Measurements from ENCODE around the gene DNAJC4.

DNAJC4 gene

DNA sequence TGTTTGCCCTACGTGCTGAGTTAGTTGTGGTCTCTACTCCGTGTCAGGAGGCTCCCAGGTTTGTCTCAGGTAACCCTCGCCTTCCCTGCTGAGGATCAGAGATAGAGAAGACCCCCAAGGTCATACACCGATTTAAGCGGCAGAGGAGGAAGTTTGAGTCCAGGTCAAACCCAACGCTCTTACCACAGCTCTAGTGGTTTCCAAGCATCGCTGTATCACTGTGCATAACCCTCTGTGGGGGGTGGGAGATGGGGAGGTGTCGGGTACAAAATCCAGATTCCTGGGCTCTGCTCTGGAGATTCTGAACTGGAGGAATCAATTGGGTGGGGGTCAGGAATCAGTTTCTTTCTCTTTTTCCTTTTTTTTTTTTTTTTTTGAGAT is 627 bp downstream of the DNAJC4 start:
- DNase-seq, result no peak

DNA sequence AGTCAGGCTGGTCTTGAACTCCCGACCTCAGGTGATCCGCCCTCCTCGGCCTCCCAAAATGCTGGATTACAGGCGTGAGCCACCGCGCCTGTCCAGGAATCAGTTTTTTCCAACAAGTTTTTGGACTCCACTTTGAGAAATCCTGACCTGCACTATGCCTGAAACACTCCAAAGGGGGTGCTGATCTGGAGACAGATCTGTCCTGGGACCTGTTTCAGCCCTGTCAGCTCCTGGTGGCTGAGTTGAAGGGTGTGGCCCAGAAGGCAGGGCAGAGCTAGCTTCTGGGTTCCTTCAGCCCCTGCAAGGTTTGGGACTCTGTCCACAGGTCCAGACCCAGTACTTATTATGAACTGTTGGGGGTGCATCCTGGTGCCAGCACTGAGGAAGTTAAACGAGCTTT is 1.2 kb downstream of the DNAJC4 start:
- DNase-seq, result no peak

DNA sequence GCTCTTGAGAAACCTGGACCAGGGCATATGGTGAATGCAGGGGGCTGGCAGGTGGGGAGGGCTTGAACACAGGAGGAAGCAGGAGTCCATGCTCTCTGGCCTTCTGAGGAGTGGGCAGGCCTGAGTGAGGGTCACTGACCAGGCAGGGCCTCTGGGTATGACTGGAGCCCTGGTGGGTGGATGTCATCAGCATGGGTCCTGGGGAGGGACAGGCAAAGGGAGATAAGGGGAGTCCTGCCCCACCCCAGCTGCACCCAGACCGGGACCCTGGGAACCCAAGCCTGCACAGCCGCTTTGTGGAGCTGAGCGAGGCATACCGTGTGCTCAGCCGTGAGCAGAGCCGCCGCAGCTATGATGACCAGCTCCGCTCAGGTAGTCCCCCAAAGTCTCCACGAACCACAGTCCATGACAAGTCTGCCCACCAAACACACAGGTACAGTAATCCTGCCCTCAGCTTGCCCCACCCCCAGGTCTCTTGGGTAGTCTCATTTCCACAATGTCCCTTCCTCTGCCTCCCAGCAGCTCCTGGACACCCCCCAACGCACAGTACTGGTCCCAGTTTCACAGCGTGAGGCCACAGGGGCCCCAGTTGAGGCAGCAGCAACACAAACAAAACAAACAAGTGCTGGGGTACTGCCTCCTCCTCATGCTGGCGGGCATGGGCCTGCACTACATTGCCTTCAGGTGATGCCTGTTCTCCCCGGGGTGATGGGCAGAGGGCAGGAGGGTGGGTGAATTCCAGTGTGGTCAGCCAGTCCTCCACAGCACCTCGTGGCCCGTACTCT is 2.0 kb downstream of the DNAJC4 start:
- no peak for DNase-seq

GRCh38 chr11:64232967-64233315 is 2.6 kb downstream of the DNAJC4 start:
- DNase-seq, result no peak

GRCh38 chr11:64233913-64234586 is 3.7 kb downstream of the DNAJC4 start, which contains the start of gene VEGFB:
VEGFB (plus strand) TSS chr11:64234584; CDS start chr11:64234834, 250 bp downstream.
- peak; percentile 69 for DNase-seq

- DNase-seq, result no peak
These were observed 4.5 kb downstream of the DNAJC4 start for GRCh38 chr11:64234647-64235379.

- DNase-seq, result no peak
These were observed 5.3 kb downstream of the DNAJC4 start for GRCh38 chr11:64235437-64236161.

DNA sequence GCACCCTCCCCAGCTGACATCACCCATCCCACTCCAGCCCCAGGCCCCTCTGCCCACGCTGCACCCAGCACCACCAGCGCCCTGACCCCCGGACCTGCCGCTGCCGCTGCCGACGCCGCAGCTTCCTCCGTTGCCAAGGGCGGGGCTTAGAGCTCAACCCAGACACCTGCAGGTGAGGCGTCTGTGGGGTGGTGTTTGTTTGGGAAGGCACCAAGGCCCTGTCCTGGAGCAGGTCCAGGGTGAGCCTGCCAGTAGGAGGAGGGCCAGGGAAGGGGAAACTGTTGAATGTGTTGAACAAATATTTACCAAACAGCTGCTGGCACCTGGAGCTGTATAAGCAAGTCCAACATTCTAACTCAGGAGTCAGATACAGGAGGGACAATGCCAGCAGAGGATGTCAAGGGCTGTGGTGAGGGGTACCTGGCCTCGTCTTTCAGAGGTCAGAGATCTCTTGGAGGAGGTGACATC is 7.2 kb downstream of the DNAJC4 start:
- no peak for DNase-seq

DNA sequence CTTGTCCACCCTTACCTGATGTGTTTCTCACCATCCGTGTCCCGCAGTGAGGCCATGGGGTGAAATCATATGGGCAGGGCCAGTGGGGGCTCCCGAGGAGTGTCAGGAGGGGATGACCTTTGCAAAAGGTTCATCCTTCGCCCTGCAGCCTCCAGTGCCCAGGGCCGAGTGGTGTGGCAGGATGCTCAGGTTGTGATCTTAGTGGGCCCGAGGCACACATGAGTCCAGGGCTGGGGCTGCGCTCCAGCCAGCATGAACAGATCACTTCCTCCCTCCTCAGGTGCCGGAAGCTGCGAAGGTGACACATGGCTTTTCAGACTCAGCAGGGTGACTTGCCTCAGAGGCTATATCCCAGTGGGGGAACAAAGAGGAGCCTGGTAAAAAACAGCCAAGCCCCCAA is 7.7 kb downstream of the DNAJC4 start:
- DNase-seq, result no peak

- DNase-seq, result no peak
These were observed 8.7 kb downstream of the DNAJC4 start for GRCh38 chr11:64238999-64239398.

DNA sequence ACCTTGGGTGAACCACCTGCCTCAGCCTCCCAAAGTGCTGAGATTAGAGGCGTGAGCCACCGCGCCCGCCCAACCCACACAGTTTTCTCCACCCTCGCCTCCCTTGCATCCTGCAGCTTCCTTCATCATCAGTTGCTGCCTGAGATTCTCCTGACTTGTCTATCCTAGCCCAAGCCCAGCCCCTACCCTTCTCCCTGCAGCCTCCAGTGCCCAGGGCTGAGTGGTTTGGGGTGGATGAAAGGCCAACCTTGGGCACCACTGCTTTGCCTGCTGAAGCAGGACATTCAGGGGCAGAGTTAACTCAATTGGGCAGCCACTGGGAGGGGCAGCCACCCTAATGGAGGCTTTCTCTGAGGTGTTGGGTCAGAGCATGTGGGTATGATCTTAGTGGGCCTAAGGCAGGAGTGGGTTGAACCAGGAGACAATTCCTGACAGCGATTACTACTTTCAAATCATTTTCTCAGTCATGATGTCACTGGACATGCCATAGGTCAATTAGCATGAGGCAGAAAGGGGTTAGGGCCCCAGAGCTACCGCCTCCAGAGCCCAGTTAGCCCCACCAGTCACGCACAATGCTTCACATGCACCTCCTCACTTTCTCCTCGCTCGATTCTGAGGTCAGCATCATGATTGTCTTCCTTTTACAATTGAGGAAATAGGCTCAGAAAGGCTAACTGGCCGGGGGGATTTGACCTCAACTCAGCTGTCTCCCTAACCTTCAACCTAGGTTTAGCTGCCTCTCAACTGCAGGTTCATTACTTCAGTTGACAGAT is 9.5 kb downstream of the DNAJC4 start:
- DNase-seq, result no peak

DNA sequence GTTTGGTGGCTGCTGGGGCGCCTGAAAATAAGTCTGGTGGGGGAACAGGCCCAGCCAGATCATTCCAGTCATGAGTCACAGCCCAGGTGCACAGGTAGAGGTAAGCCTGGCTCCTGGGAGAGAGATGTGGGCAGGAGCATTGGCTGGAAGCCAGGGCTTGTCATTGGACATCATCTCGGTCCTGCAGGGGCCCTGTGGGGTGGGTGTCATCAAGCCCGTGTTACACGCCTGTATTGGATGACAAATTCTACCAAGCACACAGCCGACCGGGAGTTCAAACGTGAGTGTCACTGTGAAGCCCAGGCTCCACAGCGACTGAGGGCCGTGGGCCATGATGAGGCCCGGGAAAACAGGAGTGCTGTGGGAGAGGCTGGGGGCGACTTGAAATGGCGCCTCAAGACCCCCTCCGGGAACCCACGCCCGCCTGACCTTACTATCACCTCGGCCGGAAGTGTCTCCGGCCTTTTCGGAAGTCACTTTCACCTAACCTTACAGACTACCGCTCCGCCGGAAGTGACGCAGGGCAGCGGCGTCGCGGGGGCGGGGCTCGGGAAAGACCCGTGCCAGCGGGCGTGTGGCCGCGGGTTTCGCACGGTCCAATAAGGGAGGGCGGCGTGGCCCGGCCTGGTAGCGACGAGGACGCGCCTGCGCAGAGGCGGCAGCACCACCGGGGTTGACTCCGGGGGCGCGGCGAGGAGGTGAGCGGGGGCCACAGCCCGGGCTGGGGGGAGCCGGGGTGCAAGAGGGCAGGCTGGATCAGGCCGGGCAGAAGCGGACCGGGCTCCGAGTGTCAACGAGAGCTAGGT is 10.3 kb downstream of the DNAJC4 start, which contains the start of gene FKBP2:
FKBP2 (plus strand) TSS at position 661 of the 806 bp plus-strand sequence. CDS start 1,293 bp downstream, outside the sequence.
- peak; percentile 96 for DNase-seq

GRCh38 chr11:64241241-64241490 is 10.8 kb downstream of the DNAJC4 start:
- peak; percentile 99 for DNase-seq

GRCh38 chr11:64241491-64242374 is 11.4 kb downstream of the DNAJC4 start:
- DNase-seq, result no peak

GRCh38 chr11:64243236-64243854 is 13.0 kb downstream of the DNAJC4 start:
- no peak for DNase-seq

GRCh38 chr11:64244107-64244506 is 13.8 kb downstream of the DNAJC4 start:
- DNase-seq, result no peak

DNA sequence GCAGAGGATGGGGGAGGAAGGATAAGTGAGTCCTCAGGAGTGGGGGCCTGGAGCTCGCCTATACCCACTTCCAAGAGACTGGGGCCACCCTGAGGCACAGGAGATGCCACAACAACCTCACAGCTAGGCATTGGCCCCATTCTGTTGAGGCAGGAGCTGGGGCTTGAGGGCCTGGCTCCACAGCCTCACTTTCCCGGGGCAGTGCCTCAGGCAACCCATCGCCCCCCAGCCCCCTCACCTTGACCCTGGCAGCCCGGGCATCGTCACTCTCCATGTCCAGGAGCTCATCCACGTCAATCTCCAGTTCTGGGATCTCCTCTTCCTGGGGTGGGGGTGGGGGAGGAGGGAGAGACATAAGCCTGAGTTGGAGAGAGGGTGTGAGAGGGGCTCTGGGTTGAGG is 14.6 kb downstream of the DNAJC4 start:
- DNase-seq, result no peak

GRCh38 chr11:64245401-64245796 is 15.1 kb downstream of the DNAJC4 start:
- DNase-seq, result no peak

DNA sequence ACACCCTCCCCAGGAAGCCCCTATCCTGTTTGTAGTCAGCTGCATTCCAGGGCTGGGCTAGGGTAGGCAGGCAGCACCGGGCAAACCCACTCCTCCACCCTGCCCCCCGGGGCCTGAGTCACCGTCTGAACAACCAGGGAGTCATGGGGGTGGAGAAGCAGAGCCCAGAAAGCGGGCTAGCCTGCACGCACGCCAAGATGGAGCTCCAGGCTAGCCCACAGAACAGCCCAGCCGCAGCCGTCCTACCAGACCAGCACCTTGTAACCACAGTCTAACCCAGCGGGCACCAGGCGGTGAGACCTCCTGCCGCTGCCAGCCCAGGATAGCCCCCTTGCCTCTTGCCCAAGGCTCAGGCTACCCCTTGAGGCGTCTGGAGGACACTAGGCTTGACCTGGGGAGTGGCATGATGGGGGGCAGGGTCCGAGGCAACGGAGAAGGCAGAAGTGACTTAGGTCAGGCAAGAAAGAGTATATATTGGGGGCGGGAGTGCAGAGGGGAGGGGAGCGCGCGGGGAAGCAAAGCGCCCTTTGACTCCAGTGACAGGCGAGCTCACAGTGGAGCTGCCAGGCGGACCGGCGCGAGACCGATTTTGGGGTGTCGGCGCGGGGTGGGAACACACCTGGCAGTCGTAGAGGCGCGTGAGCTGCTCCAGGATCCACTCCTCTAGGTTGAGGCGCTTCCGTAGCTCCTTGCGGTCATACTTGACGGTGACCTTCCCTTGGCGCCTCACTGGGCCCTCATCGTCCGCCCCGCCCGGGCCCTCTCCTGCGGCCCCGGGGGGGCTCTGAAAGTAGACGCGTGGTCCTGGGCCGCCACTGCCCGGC is 15.7 kb downstream of the DNAJC4 start:
- peak; percentile 82 for DNase-seq
